GM10248 (cell line): ENCODE results near the gene TNS2.

Experiments used
- CTCF ChIA-PET: fragments of 300-600 bp; sonication (Branson Sonifier 250); formaldehyde crosslinking; extraction: SDS; loops from one replicate; lab custom pipeline; 2021; ENCODE audit warnings: antibody characterized with exemption; lab: Yijun Ruan, JAX
- POLR2A ChIA-PET: fragments of 350-650 bp; sonication (Branson Sonifier 250); formaldehyde crosslinking; extraction: SDS; loops from one replicate; lab custom pipeline; 2020; ENCODE audit warnings: antibody characterized with exemption; lab: Yijun Ruan, JAX
- DNase-seq: peaks from one replicate; pipeline ENCODE4 v3.0.0; 2012; ENCODE audit errors: extremely low spot score
- CTCF ChIP-seq: IDR thresholded peaks from 2 replicates; pipeline ENCODE4 v1.5.1; 2012; ENCODE audit warnings: mild to moderate bottlenecking, low read depth; ENCODE audit errors: extremely low read depth, missing control alignments, control extremely low read depth

Gene TNS2

GRCh38 chr12:53042607-53043454, 7.0 kb upstream of the TNS2 start:
- ChIA-PET POLR2A (no interaction called here), CTCF (interaction anchor here (1.0 to 17.8 kb wide), 4 partner anchors 10 to 62 kb away, joined by 3 to 264 read pairs (median 13); no protein-coding TSS in a partner anchor)
- no peak for TF ChIP-seq CTCF
- no peak for DNase-seq

GRCh38 chr12:53044052-53044581, 5.7 kb upstream of the TNS2 start:
- no peak for DNase-seq
- no peak for TF ChIP-seq CTCF
- CTCF ChIA-PET: interaction anchor here (1.1 to 17.8 kb wide), 4 partner anchors 10 to 64 kb away, joined by 3 to 264 read pairs (median 18); no protein-coding TSS in a partner anchor
- POLR2A ChIA-PET: no interaction called here

- ChIA-PET POLR2A (no interaction called here), CTCF (interaction anchor here (1.3 to 17.8 kb wide), 5 partner anchors 9 to 39 kb away, joined by 3 to 264 read pairs (median 23); partner anchors contain the start of gene EIF4B)
- DNase-seq: no peak
- TF ChIP-seq CTCF: no peak
Observed at GRCh38 chr12:53044896-53045695, 4.8 kb upstream of the TNS2 start.

GRCh38 chr12:53045696-53046045, 4.2 kb upstream of the TNS2 start:
- ChIA-PET CTCF (interaction anchor here (0.7 to 17.8 kb wide), 10 partner anchors 8 to 40 kb away, joined by 3 to 264 read pairs (median 6); partner anchors contain the start of gene EIF4B), POLR2A (no interaction called here)
- no peak for TF ChIP-seq CTCF
- no peak for DNase-seq

GRCh38 chr12:53046655-53047220, 3.1 kb upstream of the TNS2 start:
- DNase-seq: peak; percentile 46
- POLR2A ChIA-PET: no interaction called here
- CTCF ChIA-PET: interaction anchor here (1.1 to 17.8 kb wide), 15 partner anchors 7 to 275 kb away, joined by 3 to 264 read pairs (median 3); partner anchors contain the start of gene EIF4B
- no peak for TF ChIP-seq CTCF
